ENCODE data around the gene ALAS1.

ALAS1 gene

DNA sequence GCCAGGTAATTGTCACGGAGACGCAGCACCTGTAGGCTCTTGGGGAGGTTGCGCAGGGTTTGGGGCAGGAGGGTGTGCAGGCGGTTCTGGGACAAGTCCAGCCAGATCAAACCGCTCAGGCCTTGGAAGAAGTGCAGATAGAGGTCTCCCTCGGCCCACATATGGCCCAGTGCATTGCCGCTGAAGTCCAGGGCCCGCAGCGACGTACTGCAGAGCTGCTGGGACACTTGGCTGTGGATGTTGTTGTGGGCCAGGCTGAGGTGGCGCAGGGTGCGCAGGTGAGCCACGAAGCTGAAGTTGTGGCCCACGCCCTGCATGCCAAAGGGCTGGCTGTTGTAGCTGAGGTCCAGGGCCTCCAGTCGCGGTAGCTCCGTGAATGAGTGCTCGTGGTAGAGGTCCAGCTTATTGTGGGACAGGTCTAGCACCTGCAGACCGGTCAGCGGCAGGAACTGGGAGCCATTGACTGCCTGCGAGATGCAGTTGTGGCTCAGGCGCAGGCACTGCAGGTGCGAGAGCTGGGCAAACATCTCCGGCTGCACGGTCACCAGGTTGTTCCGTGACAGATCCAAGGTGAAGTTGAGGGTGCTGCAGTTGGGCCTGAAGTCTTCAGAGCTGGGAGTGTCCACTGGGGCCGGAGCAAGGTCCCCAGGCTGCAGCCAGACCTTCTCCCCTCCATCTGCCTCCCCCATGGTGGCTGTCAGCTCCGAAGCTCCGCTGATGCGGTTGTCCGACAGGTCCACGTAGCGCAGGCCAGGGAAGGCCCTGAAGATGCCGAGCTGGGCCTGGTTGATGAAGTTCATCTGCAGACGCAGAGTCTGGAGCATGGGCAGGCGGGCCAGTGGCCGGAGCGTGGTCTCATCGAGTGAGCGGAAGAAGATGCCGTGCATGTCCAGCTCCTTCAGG, 24.6 kb downstream of the ALAS1 start:
- no peak for DNase-seq

DNA sequence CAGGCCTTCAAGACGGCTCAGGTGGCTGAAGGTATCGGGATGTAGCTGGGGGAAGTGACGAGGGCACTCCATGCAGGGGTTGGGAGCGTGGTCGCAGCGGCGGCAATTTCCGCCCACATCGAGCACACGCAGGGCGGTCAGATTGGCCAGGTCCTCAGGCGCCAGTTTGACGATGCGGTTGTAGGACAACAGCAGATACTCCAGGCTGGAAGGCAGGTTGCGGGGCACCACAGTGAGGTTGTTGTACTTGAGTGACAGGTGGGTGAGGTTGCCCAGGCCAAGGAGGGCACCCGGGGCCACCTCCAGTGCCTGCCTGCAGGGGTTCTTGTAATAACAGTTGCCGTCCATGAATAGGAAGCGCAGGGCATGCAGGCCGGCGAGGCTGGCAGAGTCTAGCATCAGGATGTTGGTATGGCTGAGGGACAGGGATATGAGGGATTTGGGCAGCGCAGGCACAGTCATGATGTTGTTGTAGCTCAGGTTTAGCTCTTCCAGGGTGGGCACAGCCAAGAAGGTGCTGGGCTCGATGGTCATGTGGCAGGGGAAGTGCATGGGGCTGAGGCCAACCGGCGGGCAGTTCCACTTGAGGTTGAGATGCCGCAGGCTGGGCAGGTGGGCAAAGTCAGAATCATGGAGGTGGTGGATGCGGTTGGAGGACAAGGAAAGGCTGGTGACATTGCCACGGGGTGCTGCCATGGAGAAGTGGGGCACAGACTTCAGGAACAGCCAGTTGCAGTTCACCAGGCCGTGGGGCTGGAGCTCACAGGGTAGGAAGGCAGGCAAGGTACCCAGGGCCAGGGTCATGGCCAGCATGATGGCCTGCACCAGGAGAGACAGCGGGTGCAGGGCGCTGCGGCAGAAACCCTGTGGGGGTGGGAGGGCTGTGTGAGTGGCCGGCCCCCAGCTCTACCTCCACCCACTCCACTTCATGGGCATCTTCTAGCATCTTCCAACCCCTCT, 25.8 kb downstream of the ALAS1 start:
- no peak for DNase-seq

DNA sequence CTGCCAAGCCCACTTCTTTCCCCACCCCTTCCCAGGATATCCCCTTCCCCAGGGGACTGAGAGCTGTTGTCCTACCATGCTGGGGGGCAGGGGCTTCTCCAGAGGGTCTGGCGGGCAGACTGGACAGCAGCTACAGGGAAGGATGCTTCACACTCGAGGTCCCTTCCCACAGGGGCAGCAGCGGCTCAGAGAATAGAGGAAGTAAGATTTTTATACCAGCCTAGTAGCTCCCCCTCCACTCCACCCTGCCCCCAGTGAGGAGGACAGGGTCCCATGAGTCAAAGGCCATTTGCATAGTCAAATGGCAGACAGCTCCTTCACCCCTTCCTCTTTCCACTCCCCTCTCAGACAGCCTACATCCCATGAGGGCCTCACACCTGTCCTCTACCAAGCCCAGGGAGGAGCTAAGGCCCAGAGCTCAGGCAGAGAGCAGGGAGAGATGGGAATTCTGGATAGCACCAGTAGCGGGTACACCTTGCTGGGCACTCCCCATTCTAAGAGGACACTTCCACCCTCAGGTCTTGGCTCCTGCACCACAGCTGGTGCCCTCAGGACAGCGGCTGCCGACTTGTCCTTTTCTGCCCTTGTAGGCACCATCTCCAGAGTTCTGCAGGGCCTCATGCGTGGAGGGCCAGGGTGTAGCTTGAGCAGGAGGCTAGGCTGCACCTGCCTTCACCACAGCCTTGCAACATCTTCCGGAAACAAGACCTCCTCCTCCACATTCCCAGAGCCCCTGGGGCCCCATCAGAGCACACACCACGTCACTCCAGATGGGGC, 27.7 kb downstream of the ALAS1 start, which contains the start of gene TLR9:
TLR9 (minus strand) TSS at position 194 of the 777 bp plus-strand sequence; CDS start at position 78, 116 bp downstream.
- no peak for DNase-seq

DNA sequence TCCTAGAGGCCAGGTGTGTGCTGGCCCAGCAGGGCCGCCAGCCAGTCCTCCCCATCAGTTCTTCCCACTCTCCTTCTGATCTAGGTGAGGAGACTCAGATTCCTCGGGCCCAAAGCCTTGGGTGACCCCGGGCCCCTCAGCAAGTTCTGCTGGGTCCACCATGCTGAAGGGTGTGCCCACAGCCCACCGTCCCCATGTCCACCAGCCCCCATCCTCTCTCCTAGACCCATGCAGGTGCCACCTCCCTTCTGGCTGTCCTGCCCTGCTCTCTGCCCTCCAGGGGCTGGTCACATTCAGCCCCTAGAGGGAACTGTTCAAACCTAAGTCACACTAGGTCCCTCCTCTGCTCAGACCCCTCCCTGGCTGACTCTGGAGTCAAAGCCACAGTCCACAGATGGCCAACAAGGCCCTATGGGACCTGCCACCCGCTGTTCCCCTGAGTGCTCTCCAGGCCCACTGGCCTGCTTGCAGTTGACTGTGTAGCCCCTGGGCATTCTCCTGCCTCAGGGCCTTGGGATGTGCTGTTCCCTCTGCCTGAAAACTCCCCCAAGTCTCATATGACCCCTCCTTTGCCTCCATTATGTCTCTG, 28.4 kb downstream of the ALAS1 start:
- no peak for DNase-seq

DNA sequence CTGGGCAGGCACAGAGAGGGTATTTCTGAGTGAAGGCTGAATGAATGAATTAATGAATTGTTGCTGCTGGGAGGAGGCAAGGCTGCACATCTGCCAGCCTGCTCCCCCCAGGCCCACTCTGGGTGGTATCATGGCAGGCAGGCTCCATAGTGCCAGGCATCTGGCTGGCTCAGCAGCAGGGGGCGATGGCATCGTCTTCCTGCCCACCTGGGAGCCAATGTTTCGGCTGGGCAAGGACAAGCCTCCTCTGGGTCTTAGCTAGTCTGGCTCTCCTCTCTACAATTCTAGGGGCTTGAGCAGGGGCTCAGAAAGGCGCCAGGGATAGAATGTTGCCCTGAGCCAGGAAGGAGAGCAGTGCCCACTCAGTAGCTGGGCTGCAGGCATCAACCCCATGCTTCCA, 29.2 kb downstream of the ALAS1 start:
- no peak for DNase-seq

DNA sequence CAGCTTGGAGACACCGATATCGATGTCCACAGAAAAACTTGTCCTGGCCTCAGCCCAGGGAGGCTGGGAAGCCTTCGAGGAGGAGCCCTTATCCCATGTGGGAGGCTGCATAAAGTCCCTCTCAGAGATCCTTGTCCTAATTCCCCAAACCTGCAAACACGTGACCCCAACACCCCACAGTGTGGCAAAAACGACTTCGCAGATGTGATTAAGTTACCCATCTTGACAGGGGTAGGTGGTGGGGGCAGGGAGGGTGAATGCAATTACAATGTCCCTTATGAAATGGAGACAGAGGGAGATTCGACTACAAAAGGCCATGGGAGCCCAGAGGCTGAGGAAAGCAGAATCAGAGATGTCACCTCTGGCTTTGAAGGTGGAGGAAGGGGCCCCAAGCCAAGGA, 29.8 kb downstream of the ALAS1 start:
- no peak for DNase-seq

DNA sequence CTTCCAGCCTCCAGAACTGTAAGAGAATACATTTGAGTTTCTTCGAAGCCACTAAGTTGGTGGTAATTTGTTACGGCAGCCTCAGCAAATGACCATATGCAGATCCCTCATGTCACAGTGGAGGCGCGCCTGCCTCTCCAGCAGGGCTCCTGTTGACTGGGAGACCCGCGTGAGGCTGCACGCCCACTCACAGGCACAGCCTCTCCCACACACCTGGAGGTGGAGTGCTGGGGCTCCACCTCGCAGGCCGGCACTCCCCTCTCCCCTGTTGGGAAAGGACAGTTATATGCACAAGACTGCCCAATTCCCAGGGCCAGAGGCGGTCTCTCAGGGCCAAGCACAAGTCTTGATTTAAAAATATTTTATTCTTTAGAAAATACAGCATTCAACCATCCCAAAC, 30.3 kb downstream of the ALAS1 start:
- DNase-seq = no peak

DNA sequence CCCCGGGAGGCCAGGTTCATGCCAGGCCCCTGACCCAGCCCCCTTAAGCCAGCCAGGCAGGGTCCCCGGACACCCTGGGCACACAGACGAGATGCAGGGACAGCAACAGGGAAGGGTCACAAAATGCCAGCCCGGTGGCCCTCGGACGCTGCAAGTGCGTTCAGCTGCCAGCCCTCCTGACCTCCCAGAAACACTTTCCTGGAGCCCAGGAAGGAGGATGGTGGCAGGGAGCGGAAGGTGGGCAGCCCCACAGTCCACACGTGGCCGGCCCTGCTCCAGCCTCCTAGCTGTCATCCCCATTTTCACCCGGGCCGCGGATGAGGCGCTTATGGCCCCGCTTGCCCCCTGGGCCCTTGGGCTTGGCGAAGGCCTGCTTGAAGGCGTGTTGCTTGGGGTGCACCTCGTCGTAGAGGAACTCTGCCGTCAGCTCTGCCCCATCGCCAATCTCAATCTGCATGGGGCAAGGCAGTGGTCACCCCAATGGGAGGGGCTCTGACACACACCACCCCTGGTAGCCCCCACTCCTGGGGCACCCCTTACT, 30.9 kb downstream of the ALAS1 start:
- no peak for DNase-seq

DNA sequence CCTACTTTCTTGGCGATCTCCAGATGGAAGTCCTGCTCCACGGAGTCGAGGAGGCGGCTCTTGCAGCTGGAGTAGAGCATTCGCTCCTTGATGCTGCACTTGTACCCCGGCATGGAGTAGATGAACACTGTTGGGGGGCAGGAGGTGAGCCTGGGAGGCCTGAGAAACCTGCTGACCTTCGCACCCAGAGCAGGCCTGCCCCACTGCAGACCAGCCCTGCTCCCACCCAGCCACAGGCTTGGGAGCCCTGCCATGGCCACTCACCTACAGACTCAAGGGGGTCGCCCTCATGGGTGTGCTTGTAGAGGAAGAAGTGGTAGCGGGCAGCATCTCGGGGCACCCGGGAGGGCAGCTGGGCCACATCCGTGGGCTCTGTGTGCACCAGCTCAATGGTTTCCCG, 31.7 kb downstream of the ALAS1 start:
- no peak for DNase-seq

DNA sequence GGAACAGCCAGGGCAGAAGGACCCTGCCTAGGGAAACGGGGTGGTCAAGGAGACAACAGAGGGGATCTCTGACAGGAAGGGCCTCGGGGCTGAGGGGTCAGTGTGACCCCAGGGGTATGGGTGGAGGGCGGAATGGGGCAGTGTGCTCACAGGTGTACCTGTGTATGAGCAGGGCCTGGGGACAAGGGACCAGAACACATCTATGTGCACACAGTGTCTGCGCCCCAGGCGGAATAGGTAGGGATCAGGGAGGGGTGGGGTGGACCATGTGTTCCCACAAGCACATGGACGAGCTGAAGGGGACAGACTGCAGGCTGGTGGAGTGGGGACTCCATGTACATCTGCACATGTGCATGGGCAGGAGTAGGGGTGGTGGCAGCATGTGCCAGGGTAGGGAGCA, 32.5 kb downstream of the ALAS1 start:
- DNase-seq = no peak

DNA sequence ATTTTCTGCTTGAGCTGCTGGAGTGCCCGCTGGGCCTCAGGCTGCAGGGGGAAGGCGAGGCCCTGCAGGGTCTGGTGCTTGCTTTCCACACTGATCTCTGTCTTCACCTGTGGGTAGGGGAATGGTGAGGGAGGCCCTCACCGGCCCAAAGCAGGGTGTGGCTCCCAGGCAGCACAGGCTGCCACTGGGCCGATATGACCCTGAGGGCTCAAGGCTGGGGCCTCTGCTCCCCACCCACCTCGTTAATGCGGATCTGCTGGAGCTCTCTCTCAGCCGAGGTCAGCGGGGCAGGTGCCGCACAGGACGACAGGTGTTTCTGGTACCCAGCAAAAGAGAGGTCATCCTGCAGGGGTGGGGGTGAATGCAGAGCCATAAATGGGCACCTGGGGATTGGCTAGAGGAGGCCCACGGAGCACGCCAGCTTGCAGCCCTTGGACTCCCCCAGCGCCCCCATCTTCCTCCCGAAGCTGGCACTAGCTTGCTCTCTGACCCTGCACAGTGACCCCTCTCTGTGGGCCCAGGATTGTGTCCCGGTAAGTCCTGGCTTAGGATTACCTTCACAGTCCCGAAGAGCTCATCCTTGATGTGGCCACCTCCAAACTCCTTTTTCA, 33.0 kb downstream of the ALAS1 start:
- no peak for DNase-seq

DNA sequence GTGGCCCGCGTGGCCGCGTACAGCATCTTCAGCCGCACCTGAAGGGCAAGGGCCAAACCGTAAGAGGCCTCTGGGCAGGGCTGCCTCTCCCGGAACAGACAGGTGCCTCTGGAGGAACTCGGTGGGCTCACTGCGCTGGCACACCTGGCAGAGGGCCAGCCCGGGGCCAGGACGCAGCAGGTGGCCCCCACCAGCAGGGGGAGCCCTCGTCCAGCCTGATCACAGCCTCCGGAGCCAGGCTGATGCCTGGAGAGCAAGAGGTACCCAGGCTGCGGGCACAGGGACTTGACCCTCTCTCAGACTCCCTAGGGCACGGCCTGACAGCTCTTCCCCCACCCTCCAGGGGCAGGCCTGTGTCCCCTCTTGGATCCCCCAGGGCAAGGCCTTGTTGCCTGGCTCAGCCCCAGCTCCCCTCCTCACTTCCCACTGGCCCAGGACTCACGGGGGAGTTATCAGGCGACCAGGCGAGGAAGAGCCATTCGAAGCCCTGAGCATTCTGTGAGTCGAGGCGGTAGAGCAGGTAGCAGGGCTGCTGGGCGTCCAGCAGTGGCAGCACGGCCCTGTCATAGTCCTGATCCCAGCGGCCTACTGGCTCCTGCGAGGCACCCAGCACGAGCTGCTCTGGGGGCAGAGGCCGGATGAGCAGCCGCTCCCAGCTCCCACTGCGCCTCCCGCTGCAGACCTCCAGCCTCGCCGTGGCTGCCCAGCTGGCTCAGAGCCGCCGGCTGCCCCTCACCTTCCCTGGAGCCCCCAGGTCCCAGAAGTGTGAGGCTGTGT, 33.7 kb downstream of the ALAS1 start:
- DNase-seq = no peak

DNA sequence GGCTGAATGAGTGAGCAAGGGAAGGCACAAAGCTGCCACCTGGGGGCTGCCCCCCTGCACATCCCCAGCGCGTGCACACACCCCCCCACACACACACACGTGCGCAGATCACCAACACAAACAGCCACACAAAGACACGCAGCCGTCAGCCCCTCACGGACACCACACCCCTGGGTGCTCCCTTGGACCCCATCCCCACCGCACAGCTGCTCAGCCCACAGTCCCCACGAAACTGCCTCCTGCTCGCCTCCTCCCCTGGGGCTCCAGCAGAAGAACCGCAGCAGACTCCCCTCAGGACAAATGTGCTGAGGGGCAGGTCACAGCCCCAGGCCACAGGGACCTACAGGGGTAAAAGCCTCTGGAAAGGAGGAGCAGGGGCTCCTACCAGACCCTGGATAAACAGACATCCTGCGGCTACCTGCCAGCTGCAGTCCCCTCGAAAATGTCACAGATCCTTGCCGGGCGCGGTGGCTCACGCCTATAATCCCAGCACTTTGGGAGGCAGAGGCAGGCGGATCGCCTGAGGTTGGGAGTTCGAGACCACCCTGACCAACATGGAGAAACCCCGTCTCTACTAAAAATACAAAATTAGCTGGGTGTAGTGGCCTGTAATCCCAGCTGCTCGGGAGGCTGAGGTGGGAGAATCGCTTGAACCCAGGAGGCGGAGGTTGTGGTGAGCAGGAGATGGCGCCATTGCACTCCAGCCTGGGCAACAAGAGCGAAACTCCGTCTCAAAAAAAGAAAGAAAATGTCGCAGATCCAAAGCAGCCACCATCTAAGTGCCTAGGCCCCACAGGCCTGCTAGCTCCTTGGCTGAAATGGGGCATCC, 34.5 kb downstream of the ALAS1 start:
- DNase-seq = no peak

DNA sequence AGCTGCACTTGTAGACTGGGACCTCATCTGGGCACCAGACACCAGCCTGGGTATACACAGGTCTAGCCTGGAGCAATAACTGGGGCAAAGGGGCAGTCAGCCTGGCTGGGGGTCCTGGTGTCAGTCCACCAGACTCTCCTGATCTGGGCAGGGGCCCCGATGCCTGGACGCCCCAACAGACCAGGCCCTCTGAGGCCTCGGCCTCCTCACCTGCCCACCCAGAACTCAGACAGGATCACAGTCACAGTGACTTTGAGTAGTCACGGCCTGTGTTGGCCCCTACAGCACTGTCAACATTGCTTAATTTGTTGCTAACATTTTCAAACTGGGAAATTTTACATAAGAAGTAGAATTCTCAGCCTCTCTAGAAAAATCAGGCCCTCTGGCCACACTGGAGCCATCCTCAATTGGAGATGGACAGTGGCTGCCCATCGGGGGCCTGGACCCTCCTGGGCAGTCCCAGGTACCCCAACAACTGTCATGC, 35.2 kb downstream of the ALAS1 start:
- no peak for DNase-seq

DNA sequence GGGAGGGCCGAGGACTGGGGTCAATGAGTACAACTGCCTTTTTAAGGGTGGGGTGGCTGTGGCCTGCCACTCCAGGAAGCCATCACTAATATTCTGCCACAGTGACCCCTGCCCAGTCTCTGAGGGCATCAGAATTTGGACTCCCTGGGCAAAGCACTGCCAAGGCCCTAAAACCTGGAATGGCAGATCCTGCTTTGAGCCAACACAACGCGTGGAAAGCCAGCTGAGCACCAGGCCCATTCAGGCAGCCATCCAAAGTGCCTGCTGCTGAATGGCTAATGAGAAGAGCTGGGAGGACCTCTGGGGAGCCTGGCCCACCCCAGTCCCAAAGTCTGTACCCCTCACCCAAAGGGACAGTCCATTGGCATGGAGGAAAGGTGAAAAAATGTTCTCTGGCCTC, 36.0 kb downstream of the ALAS1 start:
- DNase-seq = no peak

DNA sequence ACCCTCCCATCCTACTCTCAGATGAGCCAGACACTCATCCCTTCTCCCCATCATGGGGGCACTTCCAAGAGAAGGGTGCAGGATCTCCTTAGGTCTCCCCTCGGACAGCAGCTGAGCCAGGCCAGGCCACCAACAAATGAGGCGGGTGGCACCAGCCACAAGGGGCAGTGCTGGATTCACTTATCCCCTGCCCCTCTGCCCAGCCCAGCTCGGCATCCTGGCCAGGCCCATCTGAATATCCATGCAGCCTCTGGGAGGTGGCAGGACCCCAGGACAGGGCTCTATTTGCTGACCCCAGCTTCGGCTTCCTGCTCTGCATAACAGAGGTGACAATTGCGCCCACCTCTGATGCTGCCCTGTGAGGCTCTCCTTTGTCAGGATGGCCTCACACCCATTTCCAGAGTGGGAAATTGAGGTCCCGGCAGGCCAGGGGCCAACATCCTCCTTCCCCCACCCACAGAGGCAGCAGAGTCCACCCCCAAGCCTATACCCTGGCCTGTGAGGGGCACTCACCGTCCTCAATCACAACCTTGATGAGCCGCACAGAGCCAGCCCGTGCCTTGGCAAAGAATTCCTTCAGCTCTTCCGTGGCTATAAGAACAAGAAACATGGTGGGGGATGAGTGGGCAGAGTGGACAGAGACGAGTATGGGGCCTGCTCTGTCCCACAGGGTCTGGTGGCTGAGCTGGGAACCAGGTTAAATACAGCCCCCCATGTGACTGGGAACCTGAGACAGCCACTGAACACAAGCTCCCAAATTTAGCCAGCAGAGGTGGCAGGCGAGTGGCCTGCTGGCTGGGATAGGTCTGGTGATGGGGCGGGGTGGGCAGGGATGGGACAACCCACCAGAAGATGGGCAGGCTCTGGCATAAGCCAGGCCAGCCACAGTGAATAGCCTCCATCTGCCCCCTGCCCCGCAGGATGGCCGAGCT, 36.8 kb downstream of the ALAS1 start:
- DNase-seq = no peak

DNA sequence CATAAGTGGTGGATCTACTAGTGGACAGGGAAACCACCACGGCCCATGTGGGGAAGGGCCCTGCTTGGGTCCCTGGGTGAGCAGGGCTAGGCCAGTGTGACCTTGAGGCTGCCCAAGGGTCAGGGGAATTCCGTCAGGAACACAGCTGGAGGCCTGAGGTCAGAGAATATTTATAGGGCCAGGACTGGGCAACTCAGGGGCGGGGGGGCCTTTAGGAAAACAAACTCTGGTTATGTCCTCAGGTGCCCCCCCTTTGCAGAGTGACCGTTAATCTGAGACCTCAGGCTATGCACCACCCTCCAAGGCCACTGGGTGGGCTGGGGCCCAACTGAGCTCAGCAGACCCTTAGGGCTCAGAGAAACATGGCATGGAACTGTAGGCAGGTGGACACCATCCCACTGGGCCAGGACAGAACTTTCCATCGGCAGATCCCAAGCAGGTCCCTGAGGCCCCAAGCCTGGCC, 38.5 kb downstream of the ALAS1 start:
- no peak for DNase-seq

DNA sequence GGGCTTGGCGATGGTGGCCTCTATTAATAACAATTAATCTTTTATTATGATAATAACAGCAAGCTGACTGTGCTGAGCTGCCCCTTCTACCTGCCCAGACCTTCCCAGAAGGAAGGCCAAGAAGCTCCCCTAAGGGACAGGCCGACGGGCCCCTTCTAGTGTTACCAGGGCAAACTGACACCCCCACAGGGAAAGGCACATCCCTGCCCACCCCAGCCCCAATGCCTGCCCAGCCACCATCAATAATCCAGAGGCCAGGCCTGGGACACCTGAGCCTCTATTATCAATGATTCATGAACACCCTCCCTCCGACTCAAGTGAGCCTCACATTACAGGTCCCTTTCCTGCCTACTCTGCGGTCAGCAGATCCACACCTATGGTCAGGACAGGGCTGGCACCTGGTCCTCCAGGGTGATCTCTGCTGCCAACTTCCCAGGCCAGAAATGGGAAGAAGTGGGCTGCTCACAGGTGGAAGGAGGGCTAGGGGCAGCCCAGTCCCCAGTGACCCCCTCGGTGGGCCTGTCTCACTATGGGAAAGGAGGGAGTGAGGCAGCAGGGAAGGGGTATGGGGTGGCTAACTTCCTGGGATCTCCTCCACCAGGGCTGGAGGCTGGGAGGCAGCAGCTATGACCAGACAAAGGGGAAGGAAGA, 39.2 kb downstream of the ALAS1 start:
- DNase-seq = no peak

All from kidney glomerular epithelial cell (primary cell).